ENCODE data around the gene CA12. TPM values are rescaled to one million over a fixed set of nuclear protein-coding genes. Genes with fewer than 3 reads are reported as not detected.

CA12 gene
- total and polyA plus RNA-seq, 9 of the 15 experiments (the other 6 are each of a cell fraction or from before 2014, with no cell fraction given) = 0.01 to 0.78 (median 0.15) TPM; not detected in 1

DNA sequence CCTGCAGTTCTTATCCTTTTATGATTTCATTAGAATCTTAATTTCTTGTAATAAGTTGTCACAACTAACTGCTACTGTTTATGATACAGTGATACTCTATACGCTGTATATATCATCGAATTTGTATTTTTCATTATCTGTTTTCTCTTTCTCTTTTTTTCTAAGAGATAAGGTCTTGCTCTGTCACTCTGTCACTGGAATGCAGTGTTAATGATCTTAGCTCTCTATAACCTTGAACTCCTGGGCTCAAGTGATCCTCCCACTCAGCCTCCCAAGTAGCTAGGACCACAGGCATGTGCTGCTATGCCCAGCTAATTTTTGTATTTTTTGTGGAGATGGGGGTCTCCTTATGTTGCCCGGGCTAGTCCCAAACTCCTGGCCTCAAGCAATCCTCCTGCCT, 89.4 kb downstream of the CA12 start:
- in situ Hi-C loops (cut with MboI) = loop anchor here (5.0 to 25.0 kb wide), 3 partner anchors 110 to 770 kb away; partner anchors contain the start of gene FBXL22
- POLR2A ChIA-PET = interaction anchor here (0.6 to 1.4 kb wide), 9 partner anchors 8 to 474 kb away, joined by 3 to 5 read pairs (median 3); no protein-coding TSS in a partner anchor
- FAIRE-seq = peak; percentile 29
- TF ChIP-seq SMARCE1 (IDR thresholded peaks at IDR 0.05) (peak; percentile 47; the same call in 1 of the 2 replicates), FUS (optimal IDR thresholded peaks at IDR 0.05; ENCODE audit: low read depth, low read length) (no peak), ESRRA (IDR thresholded peaks at IDR 0.05; ENCODE audit: borderline replicate concordance, low read depth) (peak; percentile 80), FOXP1 (CRISPR knock-in tag; IDR thresholded peaks at IDR 0.05) (no peak), CTBP1 (IDR thresholded peaks at IDR 0.05; ENCODE audit: borderline replicate concordance) (peak; percentile 35; the same call in 1 of the 2 replicates), PCBP1 (IDR thresholded peaks at IDR 0.05; ENCODE audit: low read depth, low read length, poor library complexity, severe bottlenecking) (no peak), PHF8 (IDR thresholded peaks at IDR 0.05; ENCODE audit: borderline replicate concordance, low read length) (no peak), ILK (tag; IDR thresholded peaks at IDR 0.05; ENCODE audit: borderline replicate concordance, low read depth) (no peak), ZNF3 (CRISPR knock-in tag; IDR thresholded peaks at IDR 0.05) (no peak), ELF4 (CRISPR knock-in tag; IDR thresholded peaks at IDR 0.05) (0 out of 2 replicates have a peak, but pooled peaks have one; percentile 38), DPF2 (IDR thresholded peaks at IDR 0.05) (peak; percentile 64)
- TF ChIP-seq, protein P1, sequence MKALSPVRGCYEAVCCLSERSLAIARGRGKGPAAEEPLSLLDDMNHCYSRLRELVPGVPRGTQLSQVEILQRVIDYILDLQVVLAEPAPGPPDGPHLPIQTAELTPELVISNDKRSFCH (CRISPR knock-in tag; IDR thresholded peaks at IDR 0.05) = no peak
- TF ChIP-seq, protein P1 (tag; IDR thresholded peaks at IDR 0.05) = no peak
- TF ChIP-seq, protein P2, sequence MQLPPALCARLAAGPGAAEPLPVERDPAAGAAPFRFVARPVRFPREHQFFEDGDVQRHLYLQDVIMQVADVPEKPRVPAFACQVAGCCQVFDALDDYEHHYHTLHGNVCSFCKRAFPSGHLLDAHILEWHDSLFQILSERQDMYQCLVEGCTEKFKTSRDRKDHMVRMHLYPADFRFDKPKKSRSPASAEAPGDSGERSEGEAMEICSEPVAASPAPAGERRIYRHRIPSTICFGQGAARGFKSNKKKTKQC (CRISPR knock-in tag; IDR thresholded peaks at IDR 0.05) = no peak

More for the DNA sequence above, 89.4 kb downstream of the CA12 start:
- 5% methylated on average over 2 of the region's 3 CpGs for WGBS (ENCODE audit: insufficient coverage, low coverage, missing lambda C conversion rate)
- Histone ChIP-seq H4K20me1 (replicated peaks; ENCODE audit: control insufficient read depth, insufficient read depth, low read length) (no peaks in the 10 kb centered on the region), H3K9me1 (ENCODE audit: control insufficient read depth, insufficient read depth, low read length) (no peaks in the 10 kb centered on the region), H3K9me3 (replicated peaks; ENCODE audit: control insufficient read depth, insufficient read depth, low read depth, low read length) (no peaks in the 10 kb centered on the region), H3K4me1 (replicated peaks in 1 of 2; ENCODE audit: control insufficient read depth in 2 of 2, insufficient read depth in 2 of 2, low read length in 2 of 2) (peaks cover 4 to 16% of the 10 kb centered on the region in 2 experiments; a peak in 4 of 5 replicates), H3K4me3 (no peak overlapping the region), H3K9ac (ENCODE audit: insufficient read depth in 1 of 2, low read depth in 2 of 2, low read length in 2 of 2) (no peak overlapping the region), H3K4me2 (ENCODE audit: insufficient read depth, low read length) (no peak overlapping the region), H3K36me3 (ENCODE audit: control insufficient read depth, insufficient read depth, low read length) (no peaks in the 10 kb centered on the region), H2AFZ (ENCODE audit: low read depth, low read length) (peak overlapping the region; percentile 29; the same call in 1 of the 2 replicates), H3K27me3 (ENCODE audit: control insufficient read depth in 2 of 2, insufficient read depth in 2 of 2, low read length in 2 of 2) (no peaks in the 10 kb centered on the region), H3K79me2 (ENCODE audit: control insufficient read depth, insufficient read depth, low read length) (no peaks in the 10 kb centered on the region), H3K27ac (ENCODE audit: extremely low read depth, low read depth, low read length) (no peak overlapping the region)
- ATAC-seq = peak; percentile 57
- CTCF ChIA-PET (ENCODE audit: low intra/inter-chr PET ratio) = no interaction called here
- DNase-seq (ENCODE audit: extremely low read depth in 1 of 4, low spot score in 3 of 4) = peak in 1 of 4 experiments; percentile 17
- BruUV-seq (replicated peaks) = no TSS peak
- intact Hi-C loops (cut with micrococcal nuclease) = no loop called here
